PC-3 (cell line): ENCODE results near the gene SERPINE2. TPM values are rescaled to one million over a fixed set of nuclear protein-coding genes. Genes with fewer than 3 reads are reported as not detected.

Experiments used
- ATAC-seq: fragments of 200-7000 bp; cut with Tn5 transposase; 2 replicates; pipeline ENCODE4 v1.9.1; 2020; ENCODE audit warnings: mild to moderate bottlenecking, moderate library complexity
- BruUV-seq: library from RNA; stranded (reverse); fragments of 400-500 nt; replicated peaks from 2 replicates; lab custom pipeline; 2021; lab: Mats Ljungman, UMichigan
- CTCF ChIA-PET: fragments of 300-600 bp; sonication (Branson Sonifier 250); formaldehyde crosslinking; loops from one replicate; lab custom pipeline; 2022; ENCODE audit warnings: antibody characterized with exemption; lab: Charles Lee
- POLR2A ChIA-PET: fragments of 300-600 bp; sonication (Branson Sonifier 250); formaldehyde crosslinking; loops from one replicate; lab custom pipeline; 2022; ENCODE audit warnings: antibody characterized with exemption; ENCODE audit not compliant: unreplicated experiment; lab: Charles Lee
- DNase-seq: peaks from one replicate; pipeline ENCODE4 v3.0.0-alpha.2; 2015
- H2AFZ ChIP-seq: fragments of 300-600 bp; sonication (generic); 2 replicates; pipeline ENCODE4 v1.6.0; 2016; ENCODE audit warnings: antibody characterized with exemption, low read length
- H3F3A ChIP-seq: fragments of 300-600 bp; sonication (generic); one replicate; pipeline ENCODE4 v1.6.0; 2017; ENCODE audit warnings: antibody characterized with exemption, low read length, control low read depth, mild to moderate bottlenecking; ENCODE audit not compliant: unreplicated experiment
- H3K27ac ChIP-seq: fragments of 300-600 bp; sonication (generic); 2 replicates; pipeline ENCODE4 v1.5.1; 2016; ENCODE audit warnings: mild to moderate bottlenecking, low read length
- H3K27me3 ChIP-seq: fragments of 300-600 bp; sonication (generic); 2 replicates; pipeline ENCODE4 v1.6.1; 2016; ENCODE audit warnings: low read length, mixed read lengths
- H3K36me3 ChIP-seq: fragments of 300-600 bp; sonication (generic); 2 replicates; pipeline ENCODE4 v1.6.1; 2016; ENCODE audit warnings: low read depth, mixed run types, low read length, mixed read lengths
- H3K4me1 ChIP-seq: fragments of 300-600 bp; sonication (generic); 2 replicates; pipeline ENCODE4 v1.5.1; 2016; ENCODE audit warnings: low read length; ENCODE audit not compliant: insufficient read depth
- H3K4me2 ChIP-seq: fragments of 300-600 bp; sonication (generic); 2 replicates; pipeline ENCODE4 v1.6.0; 2016; ENCODE audit warnings: low read length
- H3K4me3 ChIP-seq: fragments of 300-600 bp; sonication (generic); 2 replicates; pipeline ENCODE4 v1.5.1; 2016; ENCODE audit warnings: mild to moderate bottlenecking, low read length, mixed read lengths
- H3K79me2 ChIP-seq: fragments of 300-600 bp; sonication (generic); 2 replicates; pipeline ENCODE4 v1.6.1; 2017; ENCODE audit warnings: low read length, mixed read lengths
- H3K9ac ChIP-seq: fragments of 300-600 bp; sonication (generic); 2 replicates; pipeline ENCODE4 v1.6.0; 2016; ENCODE audit warnings: mild to moderate bottlenecking, low read length
- H3K9me2 ChIP-seq: fragments of 300-600 bp; sonication (generic); replicated peaks from 2 replicates; pipeline ENCODE4 v1.6.1; 2016; ENCODE audit warnings: mixed run types, low read length, mixed read lengths
- H3K9me3 ChIP-seq: fragments of 300-600 bp; sonication (generic); 2 replicates; pipeline ENCODE4 v1.6.1; 2016; ENCODE audit warnings: low read length, mixed read lengths
- H4K20me1 ChIP-seq: fragments of 300-600 bp; sonication (generic); 2 replicates; pipeline ENCODE4 v1.6.1; 2016; ENCODE audit warnings: low read length, mixed read lengths
- EZH2 ChIP-seq: fragments of 300-600 bp; sonication (generic); IDR thresholded peaks from one replicate; pipeline ENCODE4 v1.6.1; 2017; ENCODE audit warnings: antibody characterized with exemption, mild to moderate bottlenecking, low read length; ENCODE audit not compliant: unreplicated experiment
- EZH2phosphoT487 ChIP-seq: fragments of 300-600 bp; sonication (generic); IDR thresholded peaks from 2 replicates; pipeline ENCODE4 v1.6.1; 2018; ENCODE audit warnings: mild to moderate bottlenecking, antibody characterized with exemption, low read length, borderline replicate concordance
- intact Hi-C: fragments of 100-400 bp; cut with micrococcal nuclease; formaldehyde crosslinking; loops from 2 replicates; pipeline ENCODE4 v1.9.0; 2023
- total RNA-seq: library from RNA; depleted of rRNA; stranded (reverse); fragments of >200 nt; gene quantifications from 2 replicates; pipeline ENCODE4 v1.2.3, GENCODE V29; 2014
- TF ChIP-seq, protein P1 (sequence below): fragments of 300-600 bp; sonication (generic); conservative IDR thresholded peaks from 2 replicates; pipeline ENCODE4 v1.5.1; 2017; ENCODE audit warnings: antibody characterized with exemption, low read depth, mild to moderate bottlenecking, low read length

Gene SERPINE2
- total RNA-seq, 1 experiment from 2014 or later = 17.1 TPM

DNA sequence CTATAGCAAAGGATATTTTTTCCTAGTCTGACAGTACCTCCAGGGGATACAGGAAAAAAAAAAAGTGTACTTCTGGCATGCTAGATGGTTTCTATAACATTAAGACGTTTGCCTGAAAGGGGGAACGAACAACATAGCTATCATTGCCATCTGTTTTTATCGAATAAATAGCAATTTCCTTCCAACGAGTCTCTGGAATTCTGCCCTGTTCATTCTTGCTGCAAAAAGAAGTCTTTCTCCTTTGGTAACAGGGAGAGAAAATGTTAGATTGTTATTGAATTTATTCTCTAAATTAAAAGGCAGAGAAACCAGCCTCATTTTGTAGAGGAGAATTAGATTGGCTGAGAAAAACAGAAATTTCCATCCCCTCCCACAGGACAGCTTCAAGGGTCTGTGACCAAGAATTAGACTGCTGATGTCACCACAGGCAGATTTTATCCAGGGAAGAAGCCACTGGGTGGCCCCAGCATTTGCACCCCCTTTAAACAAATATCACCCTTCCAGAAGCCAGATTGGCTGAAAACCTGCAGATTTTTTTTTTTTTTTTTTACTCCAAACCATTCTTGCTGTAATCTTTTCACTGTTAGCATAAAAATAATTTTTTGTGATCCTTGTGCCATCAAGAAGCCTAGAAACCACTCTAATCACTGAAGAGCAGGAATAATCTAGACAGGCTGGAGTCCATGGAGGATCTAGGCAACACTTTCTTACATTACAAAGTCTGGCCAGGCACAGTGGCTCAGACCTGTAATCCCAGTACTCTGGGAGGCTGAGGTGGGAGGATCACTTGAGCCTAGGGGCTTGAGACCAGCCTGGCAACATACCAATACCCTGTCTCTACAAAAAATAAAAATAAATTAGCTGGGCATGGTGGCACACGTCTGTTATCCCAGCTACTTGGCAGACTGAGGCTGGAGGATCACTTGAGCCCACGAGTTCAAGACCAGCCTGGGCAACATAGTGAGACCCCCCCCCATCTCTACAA lies 106.0 kb downstream of the SERPINE2 start:
- Histone ChIP-seq H3K9me3 (no peaks in the 10 kb centered on the region), H2AFZ (no peak overlapping the region), H3K79me2 (peaks cover 90% of the 10 kb centered on the region), H3K9ac (no peak overlapping the region), H4K20me1 (0 out of 2 replicates have a peak, but pooled peaks cover 7% of the 10 kb centered on the region), H3K4me1 (peaks cover 10% of the 10 kb centered on the region; the same call in 1 of the 2 replicates), H3K4me2 (no peak overlapping the region), H3K27ac (no peak overlapping the region), H3K4me3 (no peak overlapping the region), H3F3A (no peaks in the 10 kb centered on the region), H3K27me3 (no peaks in the 10 kb centered on the region), H3K36me3 (no peaks in the 10 kb centered on the region), H3K9me2 (no peaks in the 10 kb centered on the region)
- ATAC-seq (no peak), DNase-seq (no peak)
- CTCF ChIA-PET = no interaction called here
- intact Hi-C loops = no loop called here
- BruUV-seq = no TSS peak
- POLR2A ChIA-PET = no interaction called here
- TF ChIP-seq EZH2 = no peak
- TF ChIP-seq, protein P1, sequence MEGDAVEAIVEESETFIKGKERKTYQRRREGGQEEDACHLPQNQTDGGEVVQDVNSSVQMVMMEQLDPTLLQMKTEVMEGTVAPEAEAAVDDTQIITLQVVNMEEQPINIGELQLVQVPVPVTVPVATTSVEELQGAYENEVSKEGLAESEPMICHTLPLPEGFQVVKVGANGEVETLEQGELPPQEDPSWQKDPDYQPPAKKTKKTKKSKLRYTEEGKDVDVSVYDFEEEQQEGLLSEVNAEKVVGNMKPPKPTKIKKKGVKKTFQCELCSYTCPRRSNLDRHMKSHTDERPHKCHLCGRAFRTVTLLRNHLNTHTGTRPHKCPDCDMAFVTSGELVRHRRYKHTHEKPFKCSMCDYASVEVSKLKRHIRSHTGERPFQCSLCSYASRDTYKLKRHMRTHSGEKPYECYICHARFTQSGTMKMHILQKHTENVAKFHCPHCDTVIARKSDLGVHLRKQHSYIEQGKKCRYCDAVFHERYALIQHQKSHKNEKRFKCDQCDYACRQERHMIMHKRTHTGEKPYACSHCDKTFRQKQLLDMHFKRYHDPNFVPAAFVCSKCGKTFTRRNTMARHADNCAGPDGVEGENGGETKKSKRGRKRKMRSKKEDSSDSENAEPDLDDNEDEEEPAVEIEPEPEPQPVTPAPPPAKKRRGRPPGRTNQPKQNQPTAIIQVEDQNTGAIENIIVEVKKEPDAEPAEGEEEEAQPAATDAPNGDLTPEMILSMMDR = no peak
- TF ChIP-seq EZH2phosphoT487 = no peak

DNA sequence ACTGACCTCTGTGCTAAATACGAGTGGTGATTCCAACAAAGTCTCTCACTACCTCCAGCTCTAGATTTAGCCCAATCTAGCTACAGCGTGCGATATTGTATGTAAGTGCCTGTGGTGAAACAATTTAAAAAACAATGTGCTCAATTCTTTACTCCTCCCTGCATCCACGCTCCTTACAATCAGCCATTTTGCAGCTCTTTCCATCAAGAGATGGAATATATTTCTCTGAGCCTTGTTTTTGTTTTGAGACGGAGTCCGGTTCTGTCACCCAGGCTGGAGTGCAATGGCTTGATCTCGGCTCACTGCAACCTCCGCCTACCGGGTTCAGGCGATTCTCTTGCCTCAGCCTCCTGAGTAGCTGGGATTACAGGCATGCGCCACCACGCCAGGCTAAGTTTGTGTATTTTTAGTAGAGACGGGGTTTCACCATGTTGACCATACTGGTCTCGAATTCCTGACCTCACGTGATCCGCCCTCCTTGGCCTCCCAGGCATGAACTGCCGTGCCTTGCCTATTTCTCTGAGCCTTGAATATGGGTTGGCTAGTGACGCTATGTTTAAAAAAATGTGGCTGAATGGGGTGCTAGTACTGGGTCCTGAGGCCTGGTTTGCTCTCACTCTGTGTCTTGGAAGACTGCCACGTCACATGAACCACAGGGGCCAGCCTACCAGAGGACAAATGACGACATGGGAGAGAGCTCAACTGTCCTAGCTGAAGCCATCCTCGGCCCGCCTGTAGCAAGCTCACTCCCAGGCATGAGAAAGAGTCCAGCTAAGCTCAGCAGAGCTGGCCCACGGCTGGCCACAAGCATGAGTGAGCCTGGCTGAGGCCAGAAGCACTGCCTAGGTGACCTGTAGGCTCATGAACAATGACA lies 108.7 kb downstream of the SERPINE2 start:
- DNase-seq (no peak), ATAC-seq (no peak)
- ChIA-PET POLR2A (no interaction called here), CTCF (no interaction called here)
- Histone ChIP-seq H3K4me1 (peaks cover 8% of the 10 kb centered on the region; the same call in 1 of the 2 replicates), H3K4me2 (no peak overlapping the region), H3K4me3 (no peak overlapping the region), H3K9ac (no peak overlapping the region), H3F3A (no peaks in the 10 kb centered on the region), H3K9me3 (no peaks in the 10 kb centered on the region), H4K20me1 (no peaks in the 10 kb centered on the region), H2AFZ (no peak overlapping the region), H3K9me2 (no peaks in the 10 kb centered on the region), H3K27me3 (no peaks in the 10 kb centered on the region), H3K79me2 (peaks cover 82% of the 10 kb centered on the region), H3K36me3 (peaks cover 5% of the 10 kb centered on the region), H3K27ac (no peak overlapping the region)
- no TSS peak for BruUV-seq
- TF ChIP-seq EZH2 = no peak
- TF ChIP-seq, protein P1 = no peak
- TF ChIP-seq EZH2phosphoT487 = no peak
- intact Hi-C loops = no loop called here
